HUDEP-2 (cell line): Measurements from ENCODE around the gene SGO1.

Source experiments
- DNase-seq, 76 experiments: peaks; one replicate each; lab custom pipeline; 2025; ENCODE audit not compliant: unreplicated experiment in 76 of 76; lab: John Stamatoyannopoulos, UW

SGO1 gene

GRCh38 chr3:20160230-20160629 lies 25.8 kb downstream of the SGO1 start:
- DNase-seq, result no peak

- DNase-seq, result no peak
These were observed 31.1 kb downstream of the SGO1 start for GRCh38 chr3:20154928-20155327.

DNA sequence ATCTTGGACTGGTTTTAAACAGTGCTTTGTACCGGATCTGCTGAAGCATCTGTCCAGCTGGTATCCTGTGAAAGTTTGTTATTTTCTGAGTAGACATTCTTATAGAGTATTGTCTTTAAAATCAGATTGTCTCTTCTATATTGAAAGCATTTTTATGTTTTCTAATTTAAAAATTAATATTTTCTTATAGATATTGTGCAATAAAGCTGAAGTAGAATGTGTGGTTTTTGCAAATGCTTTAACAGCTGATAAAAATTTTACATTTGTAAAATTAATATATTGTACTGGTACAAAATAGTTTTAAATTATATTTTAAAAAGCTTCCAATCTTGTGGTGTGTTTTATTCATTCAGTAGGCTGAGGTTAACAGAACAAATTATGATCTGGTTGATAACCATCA lies 31.9 kb downstream of the SGO1 start:
- DNase-seq, result no peak

DNA sequence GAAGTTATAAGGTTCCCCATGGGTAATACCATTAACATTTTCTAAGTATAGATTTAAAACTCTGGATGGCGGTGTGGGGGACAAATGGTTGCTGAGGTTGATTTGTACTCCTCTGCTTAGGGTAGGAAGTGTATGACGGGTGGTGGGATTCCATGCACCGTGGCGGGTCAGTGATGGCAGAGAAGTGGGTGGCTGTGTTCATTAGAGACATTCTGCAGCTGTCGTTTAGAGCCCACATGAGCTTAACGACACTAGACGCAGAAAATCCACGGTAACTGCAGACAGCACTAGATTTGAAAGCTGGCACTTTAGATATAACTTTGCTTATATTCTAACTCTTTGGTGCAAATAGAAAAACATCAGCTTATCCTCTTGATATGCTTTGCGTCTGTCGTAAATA lies 37.5 kb downstream of the SGO1 start:
- no peak for DNase-seq

DNA sequence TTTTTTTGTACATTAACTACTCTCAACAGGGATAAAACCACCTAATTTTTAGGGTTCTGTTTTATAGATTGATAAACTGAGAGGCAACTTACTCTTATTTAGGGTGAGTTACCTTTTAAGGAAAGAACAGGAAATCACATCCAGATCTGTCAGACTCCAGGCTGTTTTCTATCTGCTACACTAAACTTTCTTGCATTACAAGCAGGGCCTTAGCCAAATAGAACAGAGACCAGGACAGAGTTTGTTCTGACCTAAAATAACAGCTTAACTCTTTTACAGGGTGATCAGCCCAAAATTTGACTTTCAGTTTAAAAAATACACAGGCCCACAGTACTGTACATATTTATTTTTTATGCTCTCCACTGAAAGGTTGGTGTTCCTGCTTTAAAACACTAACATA lies 38.6 kb downstream of the SGO1 start:
- DNase-seq, result no peak

DNA sequence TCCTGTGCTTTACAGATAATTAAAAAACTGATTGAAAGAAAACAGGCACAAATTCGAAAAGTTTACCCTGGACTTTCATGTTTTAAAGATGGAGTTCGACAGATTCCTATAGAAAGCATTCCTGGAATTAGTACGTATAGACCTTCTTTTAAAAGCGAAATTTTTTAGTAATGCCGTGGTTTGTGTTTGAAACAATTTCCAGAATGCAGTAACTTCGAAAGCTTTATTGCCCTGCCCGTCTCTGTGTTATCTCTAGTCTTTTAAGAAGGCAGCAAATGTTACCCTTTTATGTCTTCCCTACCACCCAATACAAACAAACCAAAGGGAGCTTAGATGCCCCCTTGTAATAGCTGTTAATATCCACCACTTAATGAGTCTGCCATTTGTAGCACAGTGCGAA lies 39.7 kb downstream of the SGO1 start:
- DNase-seq, result no peak

DNA sequence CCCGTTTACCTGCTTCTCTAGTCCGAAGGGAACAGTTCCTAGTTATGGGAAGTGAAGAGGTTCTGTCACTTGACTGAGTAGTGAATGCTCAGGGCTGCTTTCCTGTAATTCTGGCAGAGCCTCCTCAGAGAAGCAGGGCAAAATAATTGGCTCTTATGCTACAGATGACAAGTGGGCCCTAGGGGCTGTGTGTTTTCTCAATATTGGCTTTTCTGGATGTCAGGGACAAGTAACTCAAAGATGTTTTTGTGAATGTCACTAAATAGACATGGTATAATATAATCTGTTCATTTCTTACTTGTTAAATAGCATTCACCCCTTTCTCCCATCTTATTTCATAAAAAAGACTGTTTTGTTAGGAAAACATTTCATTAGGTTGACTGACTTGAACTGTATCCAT lies 40.1 kb downstream of the SGO1 start:
- DNase-seq, result no peak

- no peak for DNase-seq
These were observed 42.5 kb downstream of the SGO1 start for GRCh38 chr3:20143519-20143918.

DNA sequence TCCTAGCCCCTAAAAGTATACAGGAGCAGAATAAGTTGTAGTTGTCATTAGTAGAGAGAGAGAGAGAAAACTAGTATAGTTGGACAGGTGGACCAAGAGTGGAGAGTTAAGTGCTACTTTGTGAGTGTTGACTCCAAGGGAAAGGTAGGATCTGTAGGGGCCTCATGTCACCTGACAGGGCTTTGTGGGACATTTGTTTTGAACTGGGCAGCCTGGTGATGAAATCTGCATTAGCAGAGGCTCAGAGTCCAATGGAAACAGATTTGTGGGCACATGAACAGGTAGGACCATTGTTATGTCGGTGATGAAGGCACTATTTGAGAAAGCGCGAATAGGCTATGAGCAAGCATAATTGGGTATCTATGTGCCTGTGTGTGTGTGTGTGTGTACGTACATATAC lies 43.5 kb downstream of the SGO1 start:
- DNase-seq, result no peak

GRCh38 chr3:20141851-20142250 lies 44.2 kb downstream of the SGO1 start:
- no peak for DNase-seq

DNA sequence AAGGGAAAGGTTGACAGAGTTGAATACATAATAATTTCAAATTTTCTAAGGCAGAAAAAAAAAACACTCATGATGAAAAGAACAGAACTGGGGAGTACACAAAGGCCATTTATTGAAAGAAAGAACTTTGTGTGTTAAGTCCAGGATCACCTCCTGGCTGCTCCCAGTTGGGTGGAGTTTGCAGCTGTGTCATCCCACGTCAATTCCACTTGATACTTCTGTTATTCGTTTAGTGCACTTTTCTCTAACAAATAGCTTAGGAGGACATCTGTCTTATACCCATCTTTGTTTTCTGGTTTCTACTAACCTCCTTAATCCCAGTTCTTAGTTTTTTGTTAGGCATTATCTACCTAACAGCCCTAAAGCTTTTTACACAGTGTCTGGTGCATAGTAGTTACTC lies 44.7 kb downstream of the SGO1 start:
- DNase-seq, result no peak

- no peak for DNase-seq
These were observed 45.1 kb downstream of the SGO1 start for GRCh38 chr3:20140881-20141280.

DNA sequence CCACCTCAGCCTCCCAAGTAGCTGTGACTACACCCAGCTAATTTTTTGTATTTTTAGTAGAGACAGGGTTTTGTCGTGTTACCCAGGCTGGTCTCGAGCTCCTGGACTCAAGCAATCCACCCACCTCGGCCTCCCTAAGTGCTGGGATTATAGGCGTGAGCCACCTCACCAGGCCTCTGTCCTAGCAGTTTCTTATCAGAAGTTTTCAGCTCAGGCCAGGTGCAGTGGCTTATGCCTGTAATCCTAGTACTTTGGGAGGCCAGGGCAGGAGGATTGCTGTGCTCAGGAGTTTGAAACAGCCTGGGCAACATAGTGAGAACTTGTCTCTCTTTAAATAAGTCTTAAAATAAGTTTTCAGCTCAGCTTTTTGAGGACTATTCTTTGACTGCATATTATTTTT lies 48.4 kb downstream of the SGO1 start:
- no peak for DNase-seq

DNA sequence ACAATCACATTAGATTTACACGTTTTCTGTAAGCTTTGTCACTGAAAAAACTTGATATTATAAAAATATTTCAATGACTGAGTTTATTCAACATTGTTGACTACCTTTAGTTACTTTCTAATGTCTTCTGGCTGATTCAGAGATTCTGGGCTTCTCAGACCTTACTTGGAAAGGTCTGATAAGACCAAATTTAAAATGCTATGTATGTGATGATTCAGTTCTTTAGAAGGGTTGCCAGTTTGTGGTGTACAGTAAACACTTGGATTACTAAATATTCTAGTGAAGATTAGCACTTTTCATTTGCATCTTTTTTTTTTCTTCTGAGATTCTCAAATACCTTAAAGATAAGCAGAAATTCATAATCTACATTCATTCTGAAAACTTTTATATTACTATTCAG lies 49.8 kb downstream of the SGO1 start:
- DNase-seq, result no peak

GRCh38 chr3:20130106-20130505 lies 55.9 kb downstream of the SGO1 start:
- DNase-seq, result no peak

DNA sequence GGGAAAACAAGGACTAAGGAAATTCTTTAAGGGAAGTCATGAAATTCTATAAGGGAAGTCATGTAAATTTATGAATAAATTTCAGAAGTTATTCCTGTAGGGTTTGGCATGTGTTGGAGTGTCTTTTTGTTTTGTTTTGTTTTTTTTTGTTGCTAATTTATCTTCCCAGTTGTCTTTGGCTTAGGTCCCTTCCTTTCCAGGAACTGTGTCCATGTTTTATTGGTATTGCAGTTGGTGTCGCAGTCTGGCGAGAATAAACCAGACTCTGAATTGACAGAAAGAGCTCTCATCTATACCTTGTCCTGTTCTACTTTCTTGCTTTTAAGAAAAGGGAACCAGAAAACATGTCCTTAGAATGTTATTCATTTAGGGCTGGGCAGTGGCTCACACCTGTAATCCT lies 57.6 kb downstream of the SGO1 start:
- no peak for DNase-seq

- no peak for DNase-seq
These were observed 60.1 kb downstream of the SGO1 start for GRCh38 chr3:20125897-20126296.

GRCh38 chr3:20125289-20125688 lies 60.7 kb downstream of the SGO1 start:
- no peak for DNase-seq

DNA sequence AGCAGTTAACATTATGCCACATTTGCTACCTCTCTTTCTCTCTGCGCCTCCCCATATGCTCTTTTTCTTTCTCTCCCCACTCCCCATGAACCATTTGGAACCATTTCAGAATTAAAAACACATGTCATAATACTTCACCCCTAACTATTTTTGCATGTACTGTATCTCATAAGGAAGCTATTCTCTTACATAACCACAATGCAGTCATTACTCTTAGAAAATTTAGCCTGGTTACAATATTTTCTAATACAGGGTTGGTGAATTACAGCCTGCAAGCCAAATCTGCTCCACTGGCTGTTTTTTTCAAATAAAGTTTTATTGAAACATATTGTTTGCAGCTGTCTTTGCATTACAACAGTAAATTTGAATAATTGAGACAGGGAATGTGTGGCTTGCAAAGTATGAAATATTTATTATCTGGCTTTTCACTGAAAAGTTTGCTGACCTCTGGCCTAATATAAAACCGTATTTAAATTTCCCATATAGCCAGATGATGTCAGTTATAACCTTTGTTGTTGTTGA lies 62.8 kb downstream of the SGO1 start:
- no peak for DNase-seq

DNA sequence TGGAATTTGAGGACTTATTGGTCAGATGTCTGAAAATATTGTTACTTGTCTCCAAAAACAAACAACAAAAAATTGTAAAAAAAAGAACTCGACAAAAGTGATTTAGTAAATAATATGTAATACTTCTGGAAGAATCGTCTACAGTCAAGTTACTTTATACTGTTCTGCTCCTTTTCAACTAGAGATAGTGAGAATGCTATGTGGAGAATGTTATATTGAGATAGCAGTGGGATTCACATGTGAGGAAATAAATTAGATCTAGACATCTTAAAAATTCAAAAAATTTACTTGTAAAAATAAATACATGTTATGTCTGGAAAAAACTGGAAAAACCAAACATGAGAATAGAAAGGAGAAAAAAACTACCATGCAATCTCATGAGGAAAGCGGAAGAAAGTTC lies 64.9 kb downstream of the SGO1 start:
- DNase-seq, result no peak
